H1 (cell line): ENCODE data around the gene GRB14. TPM values are rescaled to one million over a fixed set of nuclear protein-coding genes. Genes with fewer than 3 reads are reported as not detected.

Source experiments
- CTCF ChIA-PET: fragments of 300-600 bp; sonication (Branson Sonifier 250); formaldehyde crosslinking; loops from one replicate; lab custom pipeline; 2021; ENCODE audit not compliant: partially characterized antibody; lab: Charles Lee
- POLR2A ChIA-PET: fragments of 300-600 bp; sonication (Branson Sonifier 250); formaldehyde crosslinking; loops from one replicate; lab custom pipeline; 2021; ENCODE audit warnings: inconsistent platforms; ENCODE audit not compliant: partially characterized antibody; lab: Charles Lee
- DNase-seq, 2 experiments: peaks; one replicate each; pipeline versions ENCODE4 v3.0.0 to v3.0.0-alpha.2; 2010 to 2022; ENCODE audit warnings: low spot score in 2 of 2, low read depth in 1 of 2, mixed read lengths in 1 of 2
- FAIRE-seq: peaks from 2 replicates; lab custom pipeline; 2011; peaks lifted over from hg19 to GRCh38; lab: Jason Lieb, UNC
- H2AFZ ChIP-seq: 2 replicates; pipeline ENCODE4 v1.8.1; 2012; ENCODE audit warnings: low read length, inconsistent platforms
- H2AK5ac ChIP-seq: 2 replicates; pipeline ENCODE4 v1.6.1; 2013; ENCODE audit warnings: low read depth, low read length
- H2BK120ac ChIP-seq: replicated peaks from 2 replicates; pipeline ENCODE3; 2013; ENCODE audit warnings: low read depth, low read length, inconsistent platforms
- H2BK12ac ChIP-seq: 2 replicates; pipeline ENCODE4 v1.6.1; 2013; ENCODE audit warnings: low read depth, low read length
- H2BK15ac ChIP-seq: 2 replicates; pipeline ENCODE4 v1.6.1; 2013; ENCODE audit warnings: low read length
- H2BK20ac ChIP-seq: 2 replicates; pipeline ENCODE4 v1.6.1; 2013; ENCODE audit warnings: low read length
- H2BK5ac ChIP-seq: 2 replicates; pipeline ENCODE4 v1.6.1; 2013; ENCODE audit warnings: low read depth, low read length
- H3K14ac ChIP-seq: 2 replicates; pipeline ENCODE4 v1.6.1; 2013; ENCODE audit warnings: inconsistent platforms; ENCODE audit not compliant: insufficient read length
- H3K18ac ChIP-seq: 2 replicates; pipeline ENCODE4 v1.6.1; 2013; ENCODE audit warnings: low read length; ENCODE audit errors: extremely low read depth
- H3K23ac ChIP-seq: 2 replicates; pipeline ENCODE4 v1.6.1; 2013; ENCODE audit warnings: inconsistent platforms; ENCODE audit not compliant: insufficient read length
- H3K23me2 ChIP-seq: 2 replicates; pipeline ENCODE4 v1.6.1; 2013; ENCODE audit warnings: low read depth, low read length
- H3K27ac ChIP-seq: 2 replicates; pipeline ENCODE4 v1.6.1; 2011; ENCODE audit warnings: low read depth, low read length, inconsistent platforms
- H3K27me3 ChIP-seq, 4 experiments: replicated peaks in 1 of 4; 1 replicate in 1 of 4; 2 replicates in 3 of 4; pipeline versions ENCODE4 v1.6.1 to v1.8.1; 2011 to 2013; ENCODE audit warnings: low read length in 3 of 4, mild to moderate bottlenecking in 3 of 4, inconsistent platforms in 2 of 4, mixed read lengths in 2 of 4, moderate library complexity in 1 of 4; ENCODE audit not compliant: control insufficient read depth in 3 of 4, insufficient read depth in 3 of 4; ENCODE audit errors: extremely low read depth in 1 of 4
- H3K36me3 ChIP-seq, 4 experiments: 2 replicates each; pipeline versions ENCODE4 v1.6.1 to v1.8.1; 2011 to 2013; ENCODE audit warnings: mild to moderate bottlenecking in 4 of 4, low read length in 3 of 4, moderate library complexity in 2 of 4, control low read depth in 1 of 4, inconsistent platforms in 1 of 4; ENCODE audit not compliant: insufficient read depth in 4 of 4, control insufficient read depth in 2 of 4
- H3K4ac ChIP-seq: replicated peaks from 2 replicates; pipeline ENCODE3; 2013; ENCODE audit warnings: low read length, low read depth, mixed read lengths, inconsistent platforms; ENCODE audit not compliant: insufficient read length
- H3K4me1 ChIP-seq, 4 experiments: replicated peaks in 1 of 4; 1 replicate in 1 of 4; 2 replicates in 3 of 4; pipeline versions ENCODE4 v1.6.1 to v1.8.1; 2011 to 2013; ENCODE audit warnings: low read length in 3 of 4, inconsistent platforms in 2 of 4, mixed read lengths in 1 of 4; ENCODE audit not compliant: insufficient read depth in 4 of 4, control insufficient read depth in 3 of 4
- H3K4me2 ChIP-seq, 2 experiments: 2 replicates each; pipeline versions ENCODE4 v1.6.1 to v1.8.1; 2011 to 2013; ENCODE audit warnings: low read depth in 2 of 2, low read length in 2 of 2, control low read depth in 1 of 2, inconsistent platforms in 1 of 2, mild to moderate bottlenecking in 1 of 2; ENCODE audit not compliant: insufficient read depth in 1 of 2
- H3K4me3 ChIP-seq, 4 experiments: fragments of 200-600, 300-600 bp in 1 of 4; sonication (generic), shearing (Covaris generic), sonication (Bioruptor Twin) in 1 of 4; 2 replicates each; pipeline versions ENCODE4 v1.5.1 to v1.8.1; 2011 to 2016; ENCODE audit warnings: low read length in 4 of 4, low read depth in 3 of 4, control low read depth in 2 of 4, inconsistent platforms in 2 of 4, mild to moderate bottlenecking in 2 of 4, mixed read lengths in 1 of 4, moderate library complexity in 1 of 4; ENCODE audit not compliant: insufficient read depth in 2 of 4; ENCODE audit errors: extremely low read depth in 1 of 4
- H3K56ac ChIP-seq: replicated peaks from 2 replicates; pipeline ENCODE3; 2013; ENCODE audit warnings: low read depth, mild to moderate bottlenecking, mixed read lengths, low read length, inconsistent platforms; ENCODE audit not compliant: insufficient read length
- H3K79me1 ChIP-seq: 2 replicates; pipeline ENCODE4 v1.6.1; 2013; ENCODE audit warnings: low read depth, low read length, control low read depth
- H3K79me2 ChIP-seq, 2 experiments: 2 replicates each; pipeline versions ENCODE4 v1.6.1 to v1.8.1; 2012 to 2013; ENCODE audit warnings: low read length in 2 of 2, mild to moderate bottlenecking in 2 of 2, inconsistent platforms in 1 of 2; ENCODE audit not compliant: insufficient read depth in 2 of 2, control insufficient read depth in 1 of 2
- H3K9ac ChIP-seq, 4 experiments: replicated peaks in 1 of 4; 1 replicate in 1 of 4; 2 replicates in 3 of 4; pipeline versions ENCODE4 v1.6.1 to v1.8.1; 2011 to 2013; ENCODE audit warnings: low read depth in 3 of 4, low read length in 3 of 4, control low read depth in 2 of 4, mild to moderate bottlenecking in 2 of 4, moderate library complexity in 2 of 4, inconsistent platforms in 1 of 4; ENCODE audit errors: extremely low read depth in 1 of 4
- H3K9me3 ChIP-seq, 2 experiments: 2 replicates each; pipeline versions ENCODE4 v1.6.1 to v1.8.1; 2012 to 2013; ENCODE audit warnings: mild to moderate bottlenecking in 2 of 2, moderate library complexity in 2 of 2, control low read depth in 1 of 2, inconsistent platforms in 1 of 2, low read depth in 1 of 2, low read length in 1 of 2, mixed read lengths in 1 of 2; ENCODE audit not compliant: insufficient read depth in 2 of 2
- H4K20me1 ChIP-seq, 2 experiments: replicated peaks in 1 of 2; 2 replicates each; pipeline versions ENCODE3 to v1.8.1; 2011 to 2013; ENCODE audit warnings: inconsistent platforms in 2 of 2, low read length in 2 of 2, mild to moderate bottlenecking in 1 of 2; ENCODE audit not compliant: insufficient read depth in 2 of 2, control insufficient read depth in 1 of 2
- H4K5ac ChIP-seq: 2 replicates; pipeline ENCODE4 v1.6.1; 2013; ENCODE audit warnings: low read length, low read depth, mixed read lengths, inconsistent platforms; ENCODE audit not compliant: insufficient read length
- H4K8ac ChIP-seq: 2 replicates; pipeline ENCODE4 v1.8.0; 2013; ENCODE audit warnings: mild to moderate bottlenecking, moderate library complexity, low read length, inconsistent platforms; ENCODE audit not compliant: insufficient read depth; ENCODE audit errors: extremely low read depth
- H4K91ac ChIP-seq: replicated peaks from 2 replicates; pipeline ENCODE3; 2013; ENCODE audit warnings: low read length, mixed read lengths, inconsistent platforms; ENCODE audit not compliant: insufficient read length
- ASH2L ChIP-seq: fragments of 200-600, 300-600 bp; sonication (generic); IDR thresholded peaks from one replicate; pipeline ENCODE4 v1.7.1; 2017; ENCODE audit warnings: low read length
- BCL11A ChIP-seq, 2 experiments: IDR thresholded peaks; one replicate each; pipeline ENCODE4 v1.6.1; 2011; ENCODE audit warnings: low read depth in 2 of 2, low read length in 2 of 2, mild to moderate bottlenecking in 2 of 2
- CHD1 ChIP-seq: IDR thresholded peaks from 2 replicates; pipeline ENCODE4 v1.6.1; 2012; ENCODE audit warnings: low read depth, low read length, improper control_type of control experiment
- CREB1 ChIP-seq: IDR thresholded peaks from 2 replicates; pipeline ENCODE4 v1.6.1; 2012; ENCODE audit warnings: inconsistent platforms
- KDM1A ChIP-seq: fragments of 200-600, 300-600 bp; sonication (generic); IDR thresholded peaks from 2 replicates; pipeline ENCODE4 v1.7.1; 2016; ENCODE audit warnings: mild to moderate bottlenecking, low read length, borderline replicate concordance
- MAX ChIP-seq: IDR thresholded peaks from 2 replicates; pipeline ENCODE4 v1.6.1; 2012; ENCODE audit warnings: inconsistent platforms
- PHF8 ChIP-seq: fragments of 200-600 bp; sonication (generic); conservative IDR thresholded peaks from 2 replicates; pipeline ENCODE4 v1.7.1; 2012; ENCODE audit warnings: low read depth, mild to moderate bottlenecking, inconsistent platforms, low read length, moderate library complexity
- SP2 ChIP-seq: IDR thresholded peaks from 2 replicates; pipeline ENCODE4 v1.6.1; 2012; ENCODE audit warnings: mild to moderate bottlenecking, low read length, inconsistent platforms
- SUZ12 ChIP-seq: fragments of 200-600 bp; sonication (generic); IDR thresholded peaks from 2 replicates; pipeline ENCODE4 v1.6.1; 2012; ENCODE audit warnings: mild to moderate bottlenecking, inconsistent platforms, low read length, moderate library complexity, mixed read lengths
- TAF1 ChIP-seq: IDR thresholded peaks from 2 replicates; pipeline ENCODE4 v1.6.1; 2011; ENCODE audit warnings: mild to moderate bottlenecking, low read depth, low read length
- TCF12 ChIP-seq: IDR thresholded peaks from 2 replicates; pipeline ENCODE4 v1.6.1; 2011; ENCODE audit warnings: low read depth, mild to moderate bottlenecking, low read length
- ZNF274 ChIP-seq: IDR thresholded peaks from 2 replicates; pipeline ENCODE4 v1.7.0; 2012; ENCODE audit warnings: low read length, borderline replicate concordance; ENCODE audit errors: extremely low read depth
- WGBS, 2 experiments: shearing (Covaris generic) in 1 of 2; methylation state at CpG; one replicate each; pipeline versions ENCODE4 v1.1.6 to v1.1.7; 2013 to 2015; ENCODE audit warnings: low lambda C conversion rate in 2 of 2, mixed read lengths in 2 of 2, inconsistent platforms in 1 of 2, low coverage in 1 of 2, missing lambda C conversion rate in 1 of 2; ENCODE audit not compliant: insufficient replicate concordance in 2 of 2, insufficient coverage in 1 of 2, insufficient read length in 1 of 2; ENCODE audit errors: extremely low coverage in 1 of 2, missing lambda C conversion rate in 1 of 2; 5-methylcytosine and 5-hydroxymethylcytosine counted together
- polyA plus RNA-seq, 7 experiments: library from polyadenylated mRNA; depleted of rRNA in 3 of 7; stranded (reverse) in 5 of 7; unstranded in 2 of 7; fragments of >200 nt in 5 of 7; fragments of 200-250 nt in 2 of 7; gene quantifications; 1 replicate in 5 of 7; 2 replicates in 1 of 7; 4 replicates in 1 of 7; pipeline versions ENCODE4 v1.2.1 to v1.2.3, GENCODE V29; 2011 to 2013; ENCODE audit warnings: missing spikeins in 2 of 7, mixed read lengths in 2 of 7
- total RNA-seq: library from RNA; stranded (reverse); fragmentation: NEBNext Ultra II Directional; extraction: Animal tissue kit (Norgen Biotek cat#: 25700); gene quantifications from 2 replicates; pipeline ENCODE4 v1.2.1, GENCODE V29; 2021
- TF ChIP-seq, protein P1 (sequence below), 3 experiments: IDR thresholded peaks; 1 replicate in 2 of 3; 2 replicates in 1 of 3; pipeline versions ENCODE4 v1.5.1 to v1.6.1; 2011; ENCODE audit warnings: low read length in 3 of 3, mild to moderate bottlenecking in 3 of 3, inconsistent platforms in 2 of 3, low read depth in 1 of 3, moderate library complexity in 1 of 3; ENCODE audit not compliant: insufficient read depth in 1 of 3; ENCODE audit errors: control extremely low read depth in 1 of 3

Gene GRB14
- total and polyA plus RNA-seq, 2 of the 8 experiments (the other 6 are each of a cell fraction or from before 2014, with no cell fraction given) = 2.5 to 11.6 TPM

- H3K4me3 ChIP-seq = no peak overlapping the region
- H2AFZ ChIP-seq = no peak overlapping the region
- no peak overlapping the region for H3K14ac ChIP-seq
- no peak overlapping the region for H3K56ac ChIP-seq
- ChIA-PET CTCF (interaction anchor here (1.1 kb wide), 1 partner anchor 10 kb away, joined by 4 read pairs; no protein-coding TSS in a partner anchor), POLR2A (no interaction called here)
- no peak overlapping the region for H3K4me2 ChIP-seq
- H2BK120ac ChIP-seq = no peak overlapping the region
- FAIRE-seq (no peak), DNase-seq (no peak)
- no peaks in the 10 kb centered on the region for H3K27me3 ChIP-seq
- no peaks in the 10 kb centered on the region for H3K79me1 ChIP-seq
- H2AK5ac ChIP-seq = no peak overlapping the region
- H3K36me3 ChIP-seq = no peaks in the 10 kb centered on the region
- no peak overlapping the region for H3K9ac ChIP-seq
- no peak overlapping the region for H2BK20ac ChIP-seq
- no peak overlapping the region for H4K5ac ChIP-seq
- no peak overlapping the region for H4K91ac ChIP-seq
- no peak overlapping the region for H4K8ac ChIP-seq
- no peak overlapping the region for H3K4ac ChIP-seq
- H3K23me2 ChIP-seq = no peaks in the 10 kb centered on the region; the same call in 1 of the 2 replicates
- 71% methylated on average over 4 of the region's 4 CpGs; no CpG with 5 or more reads in 1 of the 2 experiments for WGBS, 2 experiments
- no peak overlapping the region for H2BK5ac ChIP-seq
- H4K20me1 ChIP-seq = no peaks in the 10 kb centered on the region
- no peaks in the 10 kb centered on the region for H3K4me1 ChIP-seq
- no peak overlapping the region for H2BK15ac ChIP-seq
- H2BK12ac ChIP-seq = no peak overlapping the region
- H3K18ac ChIP-seq = no peak overlapping the region
- H3K79me2 ChIP-seq = no peaks in the 10 kb centered on the region
- H3K27ac ChIP-seq = no peak overlapping the region
- H3K23ac ChIP-seq = no peak overlapping the region
- no peaks in the 10 kb centered on the region for H3K9me3 ChIP-seq
- TF ChIP-seq, protein P1, sequence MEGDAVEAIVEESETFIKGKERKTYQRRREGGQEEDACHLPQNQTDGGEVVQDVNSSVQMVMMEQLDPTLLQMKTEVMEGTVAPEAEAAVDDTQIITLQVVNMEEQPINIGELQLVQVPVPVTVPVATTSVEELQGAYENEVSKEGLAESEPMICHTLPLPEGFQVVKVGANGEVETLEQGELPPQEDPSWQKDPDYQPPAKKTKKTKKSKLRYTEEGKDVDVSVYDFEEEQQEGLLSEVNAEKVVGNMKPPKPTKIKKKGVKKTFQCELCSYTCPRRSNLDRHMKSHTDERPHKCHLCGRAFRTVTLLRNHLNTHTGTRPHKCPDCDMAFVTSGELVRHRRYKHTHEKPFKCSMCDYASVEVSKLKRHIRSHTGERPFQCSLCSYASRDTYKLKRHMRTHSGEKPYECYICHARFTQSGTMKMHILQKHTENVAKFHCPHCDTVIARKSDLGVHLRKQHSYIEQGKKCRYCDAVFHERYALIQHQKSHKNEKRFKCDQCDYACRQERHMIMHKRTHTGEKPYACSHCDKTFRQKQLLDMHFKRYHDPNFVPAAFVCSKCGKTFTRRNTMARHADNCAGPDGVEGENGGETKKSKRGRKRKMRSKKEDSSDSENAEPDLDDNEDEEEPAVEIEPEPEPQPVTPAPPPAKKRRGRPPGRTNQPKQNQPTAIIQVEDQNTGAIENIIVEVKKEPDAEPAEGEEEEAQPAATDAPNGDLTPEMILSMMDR (IDR thresholded peaks at IDR 0.05; ENCODE audit: control extremely low read depth in 1 of 3, insufficient read depth in 1 of 3, low read depth in 1 of 3, low read length in 3 of 3) = no peak
- TF ChIP-seq PHF8 (no peak), SP2 (no peak), TAF1 (no peak), BCL11A (IDR thresholded peaks at IDR 0.05; ENCODE audit: low read depth in 2 of 2, low read length in 2 of 2) (no peak), SUZ12 (no peak), MAX (no peak), KDM1A (no peak), ZNF274 (no peak), TCF12 (no peak), ASH2L (no peak), CREB1 (no peak), CHD1 (no peak)
Measured at GRCh38 chr2:164565359-164565758, 55.9 kb downstream of the GRB14 start.
